HEK293 (cell line): ENCODE results near the gene PPP5C.
A peak's percentile ranks its signal among the peaks of the same experiment; 100 is the strongest.

Experiments
- CTCF ChIA-PET: fragments of 350-600 bp; formaldehyde crosslinking; extraction: SDS; loops from one replicate; lab custom pipeline; 2021; ENCODE audit warnings: antibody characterized with exemption; lab: Yijun Ruan, JAX
- POLR2A ChIA-PET: fragments of 300-600 bp; formaldehyde crosslinking; extraction: SDS; loops from one replicate; lab custom pipeline; 2020; ENCODE audit warnings: antibody characterized with exemption, inconsistent platforms; lab: Yijun Ruan, JAX
- H3K27ac ChIP-seq: fragments of 200-500 bp; sonication (Bioruptor generic); 2 replicates; pipeline ENCODE4 v1.5.1; 2014; ENCODE audit warnings: low read depth, low read length, control low read depth, inconsistent platforms; ENCODE audit errors: extremely low read depth
- H3K36me3 ChIP-seq, 2 experiments: fragments of 200-500 bp in 1 of 2; sonication (Bioruptor generic) in 1 of 2; 1 replicate in 1 of 2; 2 replicates in 1 of 2; pipeline ENCODE4 v1.5.1; 2014 to 2017; ENCODE audit warnings: inconsistent platforms in 2 of 2, low read length in 2 of 2; ENCODE audit not compliant: control insufficient read depth in 2 of 2, insufficient read depth in 1 of 2
- H3K4me1 ChIP-seq: fragments of 200-500 bp; sonication (Bioruptor generic); 2 replicates; pipeline ENCODE4 v1.5.1; 2014; ENCODE audit warnings: mild to moderate bottlenecking, low read length, inconsistent platforms; ENCODE audit not compliant: control insufficient read depth, insufficient read depth
- H3K4me3 ChIP-seq: 2 replicates; pipeline ENCODE4 v1.5.1; 2011; ENCODE audit warnings: low read depth, mild to moderate bottlenecking, control low read depth, low read length, moderate library complexity
- H3K9me3 ChIP-seq: fragments of 200-500 bp; sonication (Bioruptor generic); 2 replicates; pipeline ENCODE4 v1.5.1; 2014; ENCODE audit warnings: low read depth, low read length, inconsistent platforms; ENCODE audit not compliant: control insufficient read depth, insufficient read depth
- MEIS1 ChIP-seq: sonication (generic); formaldehyde crosslinking; IDR thresholded peaks from 2 replicates; pipeline ENCODE4 v1.8.1; 2022; ENCODE audit warnings: missing genetic modification reagents, mild to moderate bottlenecking, borderline replicate concordance
- REPIN1 ChIP-seq: fragments of 450-650 bp; formaldehyde crosslinking; IDR thresholded peaks from 2 replicates; pipeline ENCODE4 v1.5.1; 2017; ENCODE audit warnings: missing biosample characterization, missing genetic modification characterization, low read depth
- SP7 ChIP-seq: fragments of 450-650 bp; formaldehyde crosslinking; IDR thresholded peaks from 2 replicates; pipeline ENCODE4 v1.5.1; 2016; ENCODE audit warnings: missing biosample characterization, missing genetic modification characterization
- ZBTB17 ChIP-seq: fragments of 450-650 bp; formaldehyde crosslinking; IDR thresholded peaks from 2 replicates; pipeline ENCODE4 v1.5.1; 2016; ENCODE audit warnings: missing biosample characterization, missing genetic modification characterization
- ZBTB20 ChIP-seq: fragments of 450-650 bp; formaldehyde crosslinking; IDR thresholded peaks from 2 replicates; pipeline ENCODE4 v1.5.1; 2016; ENCODE audit warnings: missing biosample characterization, missing genetic modification characterization
- ZBTB8A ChIP-seq: fragments of 450-650 bp; formaldehyde crosslinking; IDR thresholded peaks from 2 replicates; pipeline ENCODE4 v1.5.1; 2016; ENCODE audit warnings: missing biosample characterization, missing genetic modification characterization
- ZEB2 ChIP-seq: fragments of 450-650 bp; formaldehyde crosslinking; IDR thresholded peaks from 2 replicates; pipeline ENCODE4 v1.5.1; 2016; ENCODE audit warnings: missing biosample characterization, missing genetic modification characterization
- ZFP37 ChIP-seq: fragments of 450-650 bp; formaldehyde crosslinking; IDR thresholded peaks from 2 replicates; pipeline ENCODE4 v1.5.1; 2016; ENCODE audit warnings: missing biosample characterization, missing genetic modification characterization
- ZNF10 ChIP-seq: fragments of 450-650 bp; formaldehyde crosslinking; IDR thresholded peaks from 2 replicates; pipeline ENCODE4 v1.5.1; 2017; ENCODE audit warnings: missing biosample characterization, missing genetic modification characterization
- ZNF175 ChIP-seq: fragments of 450-650 bp; formaldehyde crosslinking; IDR thresholded peaks from 2 replicates; pipeline ENCODE4 v1.5.1; 2016; ENCODE audit warnings: missing biosample characterization, missing genetic modification characterization
- ZNF274 ChIP-seq, 2 experiments: fragments of 200-500 bp in 1 of 2; fragments of 450-650 bp in 1 of 2; sonication (Bioruptor generic) in 1 of 2; formaldehyde crosslinking in 1 of 2; IDR thresholded peaks; 2 replicates each; pipeline versions ENCODE4 v1.5.1 to v1.6.1; 2014 to 2016; ENCODE audit warnings: borderline replicate concordance in 1 of 2, inconsistent platforms in 1 of 2, low read length in 1 of 2, missing biosample characterization in 1 of 2, missing genetic modification characterization in 1 of 2
- ZNF280C ChIP-seq: fragments of 450-650 bp; formaldehyde crosslinking; IDR thresholded peaks from 2 replicates; pipeline ENCODE4 v1.5.1; 2016; ENCODE audit warnings: missing biosample characterization, missing genetic modification characterization
- ZNF324 ChIP-seq: fragments of 450-650 bp; formaldehyde crosslinking; IDR thresholded peaks from 2 replicates; pipeline ENCODE4 v1.5.1; 2016; ENCODE audit warnings: missing biosample characterization, missing genetic modification characterization
- ZNF426 ChIP-seq: fragments of 450-650 bp; formaldehyde crosslinking; IDR thresholded peaks from 2 replicates; pipeline ENCODE4 v1.5.1; 2017; ENCODE audit warnings: missing biosample characterization, missing genetic modification characterization, mild to moderate bottlenecking, inconsistent platforms, moderate library complexity
- ZNF510 ChIP-seq: fragments of 450-650 bp; formaldehyde crosslinking; IDR thresholded peaks from 2 replicates; pipeline ENCODE4 v1.5.1; 2018; ENCODE audit warnings: mild to moderate bottlenecking, missing genetic modification characterization, missing biosample characterization; ENCODE audit not compliant: insufficient replicate concordance
- ZNF561 ChIP-seq: fragments of 450-650 bp; IDR thresholded peaks from 2 replicates; pipeline ENCODE4 v1.5.1; 2018; ENCODE audit warnings: missing biosample characterization, missing genetic modification characterization, borderline replicate concordance
- ZNF585B ChIP-seq: fragments of 450-650 bp; formaldehyde crosslinking; IDR thresholded peaks from 2 replicates; pipeline ENCODE4 v1.5.1; 2016; ENCODE audit warnings: missing biosample characterization, missing genetic modification characterization
- ZNF677 ChIP-seq: fragments of 450-650 bp; IDR thresholded peaks from 2 replicates; pipeline ENCODE4 v1.5.0; 2018; ENCODE audit warnings: missing biosample characterization, mild to moderate bottlenecking, missing genetic modification characterization, moderate library complexity
- TF ChIP-seq, protein P1 (sequence below): fragments of 450-650 bp; formaldehyde crosslinking; IDR thresholded peaks from 2 replicates; pipeline ENCODE4 v1.5.1; 2016; ENCODE audit warnings: missing biosample characterization, missing genetic modification characterization
- TF ChIP-seq, protein P2 (sequence below): fragments of 450-650 bp; formaldehyde crosslinking; IDR thresholded peaks from 2 replicates; pipeline ENCODE4 v1.5.1; 2017; ENCODE audit warnings: missing biosample characterization, missing genetic modification characterization
- TF ChIP-seq, protein P3 (sequence below): fragments of 450-650 bp; formaldehyde crosslinking; IDR thresholded peaks from 2 replicates; pipeline ENCODE4 v1.5.1; 2016; ENCODE audit warnings: missing biosample characterization, missing genetic modification characterization
- TF ChIP-seq, protein P4 (sequence below): fragments of 450-650 bp; formaldehyde crosslinking; IDR thresholded peaks from 2 replicates; pipeline ENCODE4 v1.5.1; 2016; ENCODE audit warnings: missing biosample characterization, missing genetic modification characterization, borderline replicate concordance
- TF ChIP-seq, protein P5 (sequence below): fragments of 450-650 bp; formaldehyde crosslinking; IDR thresholded peaks from 2 replicates; pipeline ENCODE4 v1.5.1; 2016; ENCODE audit warnings: missing biosample characterization, missing genetic modification characterization

PPP5C gene

DNA sequence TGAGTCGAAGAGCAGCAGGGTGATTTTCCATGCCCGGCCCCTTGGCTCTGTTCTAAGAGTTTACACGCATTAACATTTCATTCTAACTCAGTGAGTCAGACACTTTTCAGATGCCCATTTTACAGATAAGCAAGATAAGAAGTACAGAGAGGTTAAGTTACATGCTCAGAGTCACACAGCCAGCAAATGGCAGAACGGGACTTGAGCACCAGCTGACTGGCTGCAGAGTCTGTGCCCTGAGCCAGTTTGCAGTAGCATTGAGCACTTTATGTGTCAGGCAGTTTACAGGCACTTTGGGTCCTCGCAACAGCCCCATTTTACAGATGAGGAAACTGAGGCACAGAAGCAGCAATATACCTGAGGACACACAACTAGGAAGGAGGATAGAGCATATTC lies 47.5 kb downstream of the PPP5C start:
- Histone ChIP-seq H3K9me3 (no peaks in the 10 kb centered on the region), H3K4me1 (no peaks in the 10 kb centered on the region), H3K36me3 (peaks cover 12 to 28% of the 10 kb centered on the region in 2 experiments), H3K27ac (no peak overlapping the region), H3K4me3 (no peak overlapping the region)
- ChIA-PET POLR2A (interaction anchor here (0.6 to 1.5 kb wide), 4 partner anchors 8 to 53 kb away, joined by 3 to 8 read pairs (median 6); partner anchors contain the start of gene CCDC8), CTCF (interaction anchor here (0.6 to 6.0 kb wide), 21 partner anchors 9 to 315 kb away, joined by 3 to 75 read pairs (median 9); partner anchors contain the start of gene PPP5C)
- no peak for TF ChIP-seq ZNF324 (tag by site-specific recombination)
- TF ChIP-seq ZFP37 (tag by site-specific recombination), result no peak
- no peak for TF ChIP-seq ZNF10 (tag by site-specific recombination)
- no peak for TF ChIP-seq ZNF561 (tag by site-specific recombination)
- TF ChIP-seq ZNF274 (IDR thresholded peaks at IDR 0.05; ENCODE audit: low read length), result no peak
- no peak for TF ChIP-seq ZNF274 (tag by site-specific recombination; IDR thresholded peaks at IDR 0.05; ENCODE audit: borderline replicate concordance)
- TF ChIP-seq ZNF510 (tag by site-specific recombination), result no peak
- no peak for TF ChIP-seq MEIS1 (CRISPR knock-in tag)
- no peak for TF ChIP-seq ZNF426 (tag by site-specific recombination)
- no peak for TF ChIP-seq ZBTB8A
- 0 out of 2 replicates have a peak, but pooled peaks have one; percentile 12 for TF ChIP-seq SP7
- no peak for TF ChIP-seq ZBTB20 (tag by site-specific recombination)
- no peak for TF ChIP-seq ZBTB17
- TF ChIP-seq, protein P1, sequence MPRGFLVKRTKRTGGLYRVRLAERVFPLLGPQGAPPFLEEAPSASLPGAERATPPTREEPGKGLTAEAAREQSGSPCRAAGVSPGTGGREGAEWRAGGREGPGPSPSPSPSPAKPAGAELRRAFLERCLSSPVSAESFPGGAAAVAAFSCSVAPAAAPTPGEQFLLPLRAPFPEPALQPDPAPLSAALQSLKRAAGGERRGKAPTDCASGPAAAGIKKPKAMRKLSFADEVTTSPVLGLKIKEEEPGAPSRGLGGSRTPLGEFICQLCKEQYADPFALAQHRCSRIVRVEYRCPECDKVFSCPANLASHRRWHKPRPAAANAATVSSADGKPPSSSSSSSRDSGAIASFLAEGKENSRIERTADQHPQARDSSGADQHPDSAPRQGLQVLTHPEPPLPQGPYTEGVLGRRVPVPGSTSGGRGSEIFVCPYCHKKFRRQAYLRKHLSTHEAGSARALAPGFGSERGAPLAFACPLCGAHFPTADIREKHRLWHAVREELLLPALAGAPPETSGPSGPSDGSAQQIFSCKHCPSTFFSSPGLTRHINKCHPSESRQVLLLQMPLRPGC (tag by site-specific recombination), result no peak
- no peak for TF ChIP-seq ZNF677 (tag by site-specific recombination)
- no peak for TF ChIP-seq ZNF280C (tag by site-specific recombination)
- TF ChIP-seq ZEB2, result no peak
- TF ChIP-seq, protein P2, sequence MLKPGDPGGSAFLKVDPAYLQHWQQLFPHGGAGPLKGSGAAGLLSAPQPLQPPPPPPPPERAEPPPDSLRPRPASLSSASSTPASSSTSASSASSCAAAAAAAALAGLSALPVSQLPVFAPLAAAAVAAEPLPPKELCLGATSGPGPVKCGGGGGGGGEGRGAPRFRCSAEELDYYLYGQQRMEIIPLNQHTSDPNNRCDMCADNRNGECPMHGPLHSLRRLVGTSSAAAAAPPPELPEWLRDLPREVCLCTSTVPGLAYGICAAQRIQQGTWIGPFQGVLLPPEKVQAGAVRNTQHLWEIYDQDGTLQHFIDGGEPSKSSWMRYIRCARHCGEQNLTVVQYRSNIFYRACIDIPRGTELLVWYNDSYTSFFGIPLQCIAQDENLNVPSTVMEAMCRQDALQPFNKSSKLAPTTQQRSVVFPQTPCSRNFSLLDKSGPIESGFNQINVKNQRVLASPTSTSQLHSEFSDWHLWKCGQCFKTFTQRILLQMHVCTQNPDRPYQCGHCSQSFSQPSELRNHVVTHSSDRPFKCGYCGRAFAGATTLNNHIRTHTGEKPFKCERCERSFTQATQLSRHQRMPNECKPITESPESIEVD, result no peak
- no peak for TF ChIP-seq REPIN1 (tag by site-specific recombination)
- TF ChIP-seq, protein P3, sequence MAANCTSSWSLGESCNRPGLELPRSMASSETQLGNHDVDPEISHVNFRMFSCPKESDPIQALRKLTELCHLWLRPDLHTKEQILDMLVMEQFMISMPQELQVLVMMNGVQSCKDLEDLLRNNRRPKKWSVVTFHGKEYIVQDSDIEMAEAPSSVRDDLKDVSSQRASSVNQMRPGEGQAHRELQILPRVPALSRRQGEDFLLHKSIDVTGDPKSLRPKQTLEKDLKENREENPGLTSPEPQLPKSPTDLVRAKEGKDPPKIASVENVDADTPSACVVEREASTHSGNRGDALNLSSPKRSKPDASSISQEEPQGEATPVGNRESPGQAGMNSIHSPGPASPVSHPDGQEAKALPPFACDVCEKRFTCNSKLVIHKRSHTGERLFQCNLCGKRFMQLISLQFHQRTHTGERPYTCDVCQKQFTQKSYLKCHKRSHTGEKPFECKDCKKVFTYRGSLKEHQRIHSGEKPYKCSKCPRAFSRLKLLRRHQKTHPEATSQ (tag by site-specific recombination), result no peak
- TF ChIP-seq ZNF585B (tag by site-specific recombination), result no peak
- TF ChIP-seq, protein P4, sequence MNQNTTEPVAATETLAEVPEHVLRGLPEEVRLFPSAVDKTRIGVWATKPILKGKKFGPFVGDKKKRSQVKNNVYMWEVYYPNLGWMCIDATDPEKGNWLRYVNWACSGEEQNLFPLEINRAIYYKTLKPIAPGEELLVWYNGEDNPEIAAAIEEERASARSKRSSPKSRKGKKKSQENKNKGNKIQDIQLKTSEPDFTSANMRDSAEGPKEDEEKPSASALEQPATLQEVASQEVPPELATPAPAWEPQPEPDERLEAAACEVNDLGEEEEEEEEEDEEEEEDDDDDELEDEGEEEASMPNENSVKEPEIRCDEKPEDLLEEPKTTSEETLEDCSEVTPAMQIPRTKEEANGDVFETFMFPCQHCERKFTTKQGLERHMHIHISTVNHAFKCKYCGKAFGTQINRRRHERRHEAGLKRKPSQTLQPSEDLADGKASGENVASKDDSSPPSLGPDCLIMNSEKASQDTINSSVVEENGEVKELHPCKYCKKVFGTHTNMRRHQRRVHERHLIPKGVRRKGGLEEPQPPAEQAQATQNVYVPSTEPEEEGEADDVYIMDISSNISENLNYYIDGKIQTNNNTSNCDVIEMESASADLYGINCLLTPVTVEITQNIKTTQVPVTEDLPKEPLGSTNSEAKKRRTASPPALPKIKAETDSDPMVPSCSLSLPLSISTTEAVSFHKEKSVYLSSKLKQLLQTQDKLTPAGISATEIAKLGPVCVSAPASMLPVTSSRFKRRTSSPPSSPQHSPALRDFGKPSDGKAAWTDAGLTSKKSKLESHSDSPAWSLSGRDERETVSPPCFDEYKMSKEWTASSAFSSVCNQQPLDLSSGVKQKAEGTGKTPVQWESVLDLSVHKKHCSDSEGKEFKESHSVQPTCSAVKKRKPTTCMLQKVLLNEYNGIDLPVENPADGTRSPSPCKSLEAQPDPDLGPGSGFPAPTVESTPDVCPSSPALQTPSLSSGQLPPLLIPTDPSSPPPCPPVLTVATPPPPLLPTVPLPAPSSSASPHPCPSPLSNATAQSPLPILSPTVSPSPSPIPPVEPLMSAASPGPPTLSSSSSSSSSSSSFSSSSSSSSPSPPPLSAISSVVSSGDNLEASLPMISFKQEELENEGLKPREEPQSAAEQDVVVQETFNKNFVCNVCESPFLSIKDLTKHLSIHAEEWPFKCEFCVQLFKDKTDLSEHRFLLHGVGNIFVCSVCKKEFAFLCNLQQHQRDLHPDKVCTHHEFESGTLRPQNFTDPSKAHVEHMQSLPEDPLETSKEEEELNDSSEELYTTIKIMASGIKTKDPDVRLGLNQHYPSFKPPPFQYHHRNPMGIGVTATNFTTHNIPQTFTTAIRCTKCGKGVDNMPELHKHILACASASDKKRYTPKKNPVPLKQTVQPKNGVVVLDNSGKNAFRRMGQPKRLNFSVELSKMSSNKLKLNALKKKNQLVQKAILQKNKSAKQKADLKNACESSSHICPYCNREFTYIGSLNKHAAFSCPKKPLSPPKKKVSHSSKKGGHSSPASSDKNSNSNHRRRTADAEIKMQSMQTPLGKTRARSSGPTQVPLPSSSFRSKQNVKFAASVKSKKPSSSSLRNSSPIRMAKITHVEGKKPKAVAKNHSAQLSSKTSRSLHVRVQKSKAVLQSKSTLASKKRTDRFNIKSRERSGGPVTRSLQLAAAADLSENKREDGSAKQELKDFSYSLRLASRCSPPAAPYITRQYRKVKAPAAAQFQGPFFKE (tag by site-specific recombination), result no peak
- TF ChIP-seq, protein P5, sequence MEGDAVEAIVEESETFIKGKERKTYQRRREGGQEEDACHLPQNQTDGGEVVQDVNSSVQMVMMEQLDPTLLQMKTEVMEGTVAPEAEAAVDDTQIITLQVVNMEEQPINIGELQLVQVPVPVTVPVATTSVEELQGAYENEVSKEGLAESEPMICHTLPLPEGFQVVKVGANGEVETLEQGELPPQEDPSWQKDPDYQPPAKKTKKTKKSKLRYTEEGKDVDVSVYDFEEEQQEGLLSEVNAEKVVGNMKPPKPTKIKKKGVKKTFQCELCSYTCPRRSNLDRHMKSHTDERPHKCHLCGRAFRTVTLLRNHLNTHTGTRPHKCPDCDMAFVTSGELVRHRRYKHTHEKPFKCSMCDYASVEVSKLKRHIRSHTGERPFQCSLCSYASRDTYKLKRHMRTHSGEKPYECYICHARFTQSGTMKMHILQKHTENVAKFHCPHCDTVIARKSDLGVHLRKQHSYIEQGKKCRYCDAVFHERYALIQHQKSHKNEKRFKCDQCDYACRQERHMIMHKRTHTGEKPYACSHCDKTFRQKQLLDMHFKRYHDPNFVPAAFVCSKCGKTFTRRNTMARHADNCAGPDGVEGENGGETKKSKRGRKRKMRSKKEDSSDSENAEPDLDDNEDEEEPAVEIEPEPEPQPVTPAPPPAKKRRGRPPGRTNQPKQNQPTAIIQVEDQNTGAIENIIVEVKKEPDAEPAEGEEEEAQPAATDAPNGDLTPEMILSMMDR (tag by site-specific recombination), result no peak
- TF ChIP-seq ZNF175 (tag by site-specific recombination), result no peak
